Umbilical cord (tissue), 2 donors: ENCODE results near the gene MRPL17. TPM values are rescaled to one million over a fixed set of nuclear protein-coding genes. Genes with fewer than 3 reads are reported as not detected.
A peak's percentile ranks its signal among the peaks of the same experiment; 100 is the strongest.

Experiments used
- DNase-seq: peaks from one replicate; pipeline ENCODE4 v3.0.0-alpha.2; 2015; ENCODE audit warnings: low spot score
- total RNA-seq: library from RNA; depleted of rRNA; stranded (reverse); fragments of >200 nt; gene quantifications from one replicate; pipeline ENCODE4 v1.2.3, GENCODE V29; 2014; ENCODE audit warnings: low replicate concordance; ENCODE audit not compliant: insufficient read depth

MRPL17 gene
- total RNA-seq, 1 donor from 2014 or later: 55.4 TPM

DNA sequence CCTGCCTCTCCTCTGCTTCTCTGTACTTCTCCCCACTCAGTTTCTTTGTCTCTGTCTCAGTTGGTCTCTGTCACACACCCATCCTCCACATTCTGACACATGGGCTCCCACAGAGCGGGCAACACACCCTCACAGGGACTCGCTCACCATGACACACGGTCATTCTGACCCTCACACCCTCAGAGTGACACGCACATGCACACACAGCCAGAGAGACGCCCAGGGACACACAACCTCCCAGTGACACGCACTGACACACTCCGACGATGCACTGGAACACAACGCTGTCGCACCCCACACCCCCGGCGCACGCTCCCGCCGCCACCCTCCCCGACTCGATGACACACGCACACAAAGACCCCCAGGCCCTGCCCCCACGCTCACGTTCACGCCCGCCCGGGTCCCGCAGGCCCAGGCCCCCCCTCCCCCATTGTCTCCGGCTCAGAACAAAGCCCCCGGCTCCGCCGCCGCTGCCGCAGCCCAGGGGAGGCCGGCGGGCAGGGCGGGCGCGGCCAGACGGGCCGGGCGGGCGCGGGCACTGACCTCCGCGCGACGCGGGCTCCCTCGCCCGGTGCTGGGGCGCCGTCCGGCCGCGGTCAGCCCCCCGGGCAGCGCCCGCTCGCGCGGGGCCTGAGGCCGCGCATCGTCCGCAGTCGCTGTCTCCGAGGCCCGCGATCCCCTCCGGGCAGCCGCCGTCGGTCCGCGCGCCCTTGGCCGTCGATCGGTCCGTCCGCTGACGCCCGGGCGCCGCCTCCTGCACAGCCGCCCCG lies 27.9 kb downstream of the MRPL17 start:
- peak; percentile 36 for DNase-seq

DNA sequence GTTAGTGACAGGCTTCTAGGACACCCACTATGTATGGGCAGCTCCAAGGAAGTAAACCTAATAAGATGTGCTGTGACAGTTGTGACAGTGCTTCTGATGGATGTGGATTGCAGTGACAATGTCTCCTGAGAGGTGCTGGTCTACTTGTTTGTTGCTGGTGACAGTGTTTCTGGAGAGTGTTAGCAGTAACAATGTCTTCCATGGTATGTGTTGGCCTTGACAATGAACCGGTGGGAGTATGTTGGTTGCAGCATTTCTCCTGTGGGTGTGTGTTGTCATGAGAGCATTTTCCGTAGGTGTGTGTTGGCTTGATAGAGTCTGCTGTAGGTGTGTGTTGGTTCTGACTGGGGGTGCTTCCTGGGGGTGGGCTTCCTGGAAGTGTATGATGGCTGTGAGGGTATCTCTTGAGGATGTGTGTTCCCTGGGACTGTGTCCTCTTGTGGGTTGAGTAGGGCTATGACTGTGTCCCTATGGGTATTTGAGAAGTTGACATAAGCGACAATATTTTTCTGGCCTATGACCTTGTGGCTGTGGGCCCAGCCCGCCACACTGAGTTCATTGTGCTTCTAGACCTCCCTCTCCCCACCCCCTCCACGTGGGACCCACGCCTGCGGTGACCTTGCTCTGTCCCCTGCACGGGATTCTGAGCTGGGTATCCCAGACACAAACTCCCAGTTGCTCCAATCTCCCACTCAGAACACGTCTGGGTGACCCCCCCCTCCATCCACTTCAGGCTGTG lies 28.7 kb downstream of the MRPL17 start:
- no peak for DNase-seq

DNA sequence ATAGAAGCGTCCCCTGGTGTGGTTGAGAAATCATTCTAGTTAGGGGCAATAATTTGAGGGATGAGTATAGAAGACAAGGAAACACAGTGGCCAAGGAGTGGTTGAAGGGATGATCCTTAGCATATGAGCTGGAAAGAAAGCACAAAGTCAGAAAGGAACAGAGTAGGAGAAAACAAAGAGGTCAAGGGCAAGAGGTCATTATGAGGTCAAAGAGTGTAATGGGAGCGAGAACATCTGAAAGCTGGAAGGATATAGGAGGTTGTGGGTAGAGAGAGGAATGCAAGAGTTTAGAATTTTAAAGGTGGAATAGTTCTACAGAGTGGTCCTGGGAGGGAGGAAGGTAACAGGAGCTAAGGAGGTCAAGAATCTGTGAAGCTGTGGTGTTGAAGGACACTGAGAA lies 29.5 kb downstream of the MRPL17 start:
- no peak for DNase-seq

DNA sequence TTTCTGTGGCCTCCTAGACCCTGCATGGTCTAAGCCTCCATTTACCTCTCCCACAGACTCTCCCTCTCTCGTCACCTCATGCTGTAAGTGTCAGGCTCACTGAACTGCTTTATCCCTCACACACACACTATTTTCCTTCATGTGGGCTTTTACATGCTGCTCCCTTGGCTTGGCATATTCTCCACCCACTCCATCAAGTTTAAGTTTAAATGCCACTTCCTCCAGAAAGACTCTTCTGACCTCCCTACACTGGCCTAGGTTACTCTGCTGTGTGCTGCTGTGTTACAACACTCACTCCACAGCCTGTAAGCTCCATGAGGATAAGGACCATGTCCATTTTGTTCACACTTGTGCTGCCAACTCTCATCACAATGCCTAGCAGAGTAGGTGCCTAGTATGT lies 30.0 kb downstream of the MRPL17 start:
- DNase-seq: no peak

DNA sequence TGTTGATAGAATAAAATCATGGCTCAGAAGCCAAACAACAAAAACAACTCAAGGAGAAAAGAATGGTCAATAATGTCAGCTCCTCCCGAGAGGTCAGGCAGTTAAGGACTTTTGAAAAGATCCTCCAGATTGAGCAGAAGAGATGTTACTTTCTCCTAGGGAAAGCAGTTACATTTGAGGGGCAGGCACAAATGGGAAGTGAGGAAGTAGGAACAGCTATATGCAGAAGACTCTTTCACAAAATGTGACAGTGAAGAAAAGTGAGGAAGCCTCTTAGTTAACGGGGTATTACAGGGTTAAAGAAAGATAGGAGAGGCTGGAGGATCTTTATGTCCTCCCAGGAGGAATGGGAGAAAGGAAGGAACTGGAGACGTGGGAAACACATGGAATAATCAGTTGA lies 31.0 kb downstream of the MRPL17 start:
- DNase-seq: no peak

DNA sequence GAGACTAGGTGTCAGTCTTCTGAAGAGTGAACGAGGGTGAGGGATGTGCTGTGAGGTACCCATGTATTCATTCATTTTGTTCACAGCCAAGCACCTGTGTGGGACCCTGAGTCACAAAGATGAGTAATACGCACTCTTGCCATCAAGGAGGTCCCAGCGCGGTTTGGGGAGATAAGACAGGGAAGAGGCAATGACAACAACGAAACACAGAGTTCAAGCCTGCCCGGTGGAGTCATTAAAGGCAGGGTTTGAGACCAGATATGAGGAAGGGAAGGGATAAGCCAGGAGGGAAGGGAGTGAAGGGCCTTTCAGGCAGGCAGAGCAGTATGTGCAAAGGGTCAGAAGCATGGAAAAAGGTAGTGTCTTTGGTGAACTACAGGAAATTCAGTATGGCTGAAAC lies 32.2 kb downstream of the MRPL17 start:
- DNase-seq: no peak

DNA sequence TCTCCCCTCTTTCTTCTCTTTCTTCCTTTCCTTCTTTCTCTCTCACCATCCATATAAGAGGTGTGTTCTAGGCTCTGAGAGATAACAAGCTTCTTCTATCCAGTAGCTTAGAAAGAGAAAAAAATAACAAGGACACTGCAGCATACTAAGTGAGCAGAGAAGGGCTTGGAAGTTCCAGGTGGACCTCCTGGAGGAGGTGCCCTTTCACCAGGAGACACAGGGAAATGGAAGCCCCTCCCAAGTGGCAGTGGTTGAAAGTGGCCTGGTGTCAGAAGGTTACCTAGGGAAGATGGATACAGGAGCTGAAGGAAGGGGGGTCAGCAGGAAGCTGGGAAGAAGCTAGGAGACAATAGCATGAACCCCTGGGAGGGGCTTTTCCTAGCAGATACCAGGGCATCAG lies 33.0 kb downstream of the MRPL17 start:
- DNase-seq: no peak

DNA sequence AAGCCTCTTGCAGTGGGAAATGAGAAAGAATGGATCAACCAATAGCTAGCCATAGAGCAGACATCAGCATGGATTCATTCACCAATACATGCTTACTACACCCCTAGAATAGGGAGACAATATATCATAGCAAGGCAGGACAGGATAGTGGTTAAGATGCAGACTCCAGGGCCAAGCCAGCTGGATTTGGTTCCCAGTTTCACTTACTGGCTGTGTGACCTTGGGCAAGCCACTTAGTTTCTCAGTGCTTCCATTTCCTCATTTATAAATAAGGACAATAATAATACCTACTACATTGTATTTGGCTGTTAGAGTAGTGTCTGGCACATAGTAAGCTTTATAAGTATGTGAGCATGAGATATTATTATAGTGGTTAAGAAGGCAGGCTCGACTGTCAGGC lies 34.6 kb downstream of the MRPL17 start:
- no peak for DNase-seq

DNA sequence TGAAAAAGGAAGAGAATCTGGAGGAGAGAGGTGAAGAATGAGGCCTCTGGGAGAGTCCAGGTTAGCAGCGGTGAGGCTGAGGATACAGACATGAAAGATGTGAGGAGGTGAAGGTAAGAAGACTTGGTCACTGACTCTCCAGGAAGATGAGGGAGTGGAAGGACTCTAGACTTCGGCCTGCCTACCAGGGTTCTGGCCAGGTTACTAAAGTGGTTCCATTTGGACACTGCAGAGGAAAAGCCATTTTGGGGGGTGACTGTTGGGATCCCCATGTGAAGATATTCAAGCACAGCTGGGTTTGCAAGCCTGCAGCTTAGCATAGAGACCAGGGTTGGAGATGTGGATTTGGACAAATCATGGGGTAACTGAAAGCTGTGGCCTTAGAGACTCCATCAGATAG lies 35.3 kb downstream of the MRPL17 start:
- no peak for DNase-seq

DNA sequence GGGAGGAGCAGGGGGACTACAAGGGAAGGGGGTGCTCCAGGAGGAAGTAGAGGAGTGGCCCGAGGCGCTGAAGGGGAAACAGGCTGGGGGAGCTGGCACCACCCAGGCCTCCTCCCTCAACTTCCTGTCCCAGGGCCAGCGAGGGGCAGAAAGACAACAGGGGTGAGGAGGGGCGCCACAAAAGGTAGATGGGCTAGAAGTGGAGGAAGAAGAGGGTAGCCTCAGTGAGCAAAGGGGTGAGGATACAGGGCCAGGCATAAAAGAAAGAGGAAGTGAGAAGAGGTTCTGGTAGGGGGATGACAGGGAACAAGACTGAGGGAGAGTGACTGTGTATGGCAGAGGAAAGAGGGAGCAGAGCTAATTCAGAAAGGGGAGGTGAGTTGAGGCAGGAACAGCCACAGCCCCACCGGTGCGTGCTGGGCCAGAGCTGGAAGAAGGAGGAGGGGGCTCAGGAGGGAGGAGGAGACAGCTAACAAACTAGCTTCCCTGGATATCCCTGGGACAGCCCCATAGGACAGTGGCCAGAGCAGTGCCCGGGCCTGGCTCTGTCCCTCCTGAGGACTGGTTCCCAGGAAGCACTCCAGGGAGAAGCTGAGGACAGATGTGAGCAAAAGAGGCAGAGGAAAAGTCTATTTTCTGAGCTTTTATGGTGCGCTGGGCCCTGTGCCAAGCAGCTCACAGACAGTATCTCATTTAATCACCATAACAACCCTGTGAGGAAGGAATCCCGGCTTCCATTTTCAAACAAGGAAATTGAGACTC lies 36.0 kb downstream of the MRPL17 start:
- peak; percentile 83 for DNase-seq

DNA sequence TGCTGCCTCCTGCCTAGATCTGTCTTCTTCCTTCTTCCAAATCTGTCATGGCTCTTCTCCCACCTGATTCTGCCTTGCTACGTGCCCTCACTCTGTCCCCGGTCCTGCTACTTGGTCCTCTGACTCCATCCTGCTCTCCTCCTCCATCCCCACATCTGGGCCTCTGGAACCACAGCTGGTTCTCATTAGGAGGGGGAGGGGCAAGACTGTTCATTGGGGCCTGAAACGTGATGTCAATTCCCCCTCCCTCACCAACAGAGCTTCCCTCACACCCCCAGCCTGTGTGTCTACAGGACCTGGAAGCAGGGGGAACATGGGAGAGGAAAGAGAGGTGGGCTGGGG lies 36.6 kb downstream of the MRPL17 start:
- peak; percentile 90 for DNase-seq

DNA sequence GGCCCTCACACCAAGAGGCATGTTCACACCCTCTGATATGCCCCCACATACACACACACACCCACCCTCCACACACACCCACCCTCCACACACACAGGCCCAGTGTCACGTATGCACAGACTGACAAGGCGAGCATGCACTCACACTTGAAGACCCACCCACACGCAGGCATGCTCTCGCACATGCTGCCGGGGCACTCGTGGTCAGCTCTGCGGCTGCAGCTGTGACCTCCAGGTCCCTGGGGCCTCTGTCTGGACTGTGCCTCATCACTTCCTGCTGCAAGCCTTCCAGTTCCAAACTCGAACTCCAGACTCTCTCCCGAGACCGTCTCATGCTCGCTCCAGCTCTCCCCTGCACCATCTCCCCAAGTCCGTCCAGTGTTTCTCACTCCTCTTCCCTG lies 37.1 kb downstream of the MRPL17 start:
- no peak for DNase-seq

DNA sequence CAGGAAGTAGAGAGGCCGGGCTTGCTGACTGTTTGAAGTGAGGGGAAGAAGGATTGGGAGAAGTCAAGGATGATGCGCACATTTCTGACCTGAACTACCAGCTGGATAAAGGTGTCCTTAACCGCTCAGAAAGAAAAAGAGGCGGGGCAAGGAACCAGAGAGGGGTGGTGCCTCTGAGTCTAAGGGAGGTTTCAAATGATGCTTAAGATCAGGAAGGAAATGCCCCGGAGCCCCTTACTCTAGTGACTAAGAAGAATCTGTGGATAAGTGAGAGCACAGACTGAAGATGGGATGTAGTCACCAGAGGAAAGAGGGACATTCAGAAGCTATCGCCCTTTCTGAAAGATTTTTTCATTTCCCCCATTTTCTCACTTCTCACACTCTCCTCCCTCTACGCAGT lies 40.2 kb downstream of the MRPL17 start:
- DNase-seq: no peak

DNA sequence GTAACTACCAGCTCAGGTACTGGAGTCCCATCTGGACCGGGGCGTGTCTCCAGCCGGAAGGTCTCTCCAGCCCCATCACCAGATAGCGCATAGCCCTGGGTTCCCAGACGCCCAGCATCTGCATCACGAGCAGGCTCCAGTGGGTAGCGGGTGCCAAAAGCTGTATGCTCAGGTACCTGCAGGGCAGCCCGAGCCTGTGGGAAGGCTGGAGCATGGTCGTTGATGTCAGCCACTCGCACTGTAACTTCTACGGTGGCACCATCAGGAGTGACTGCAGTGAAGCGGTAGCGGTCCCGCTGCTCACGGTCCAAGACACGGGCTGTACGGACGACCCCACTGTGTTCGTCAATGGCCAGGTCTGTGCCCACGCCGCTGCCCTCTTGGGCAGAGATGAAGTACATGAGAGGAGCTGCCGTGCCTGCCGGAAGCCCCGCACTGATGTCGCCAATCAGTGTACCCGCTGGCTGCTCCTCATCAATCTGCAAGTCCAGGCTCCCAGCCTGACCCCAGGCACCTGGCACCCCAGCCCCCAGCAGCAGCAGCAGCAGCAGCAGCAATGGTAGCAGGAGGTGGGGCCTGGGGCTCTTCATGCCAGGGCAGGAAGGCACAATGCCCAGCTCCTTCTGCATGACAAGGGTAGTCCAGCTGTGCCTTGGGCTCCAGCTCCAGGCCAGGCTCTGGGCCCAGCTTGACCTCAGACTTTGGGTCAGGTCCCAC lies 42.0 kb downstream of the MRPL17 start:
- DNase-seq: no peak

DNA sequence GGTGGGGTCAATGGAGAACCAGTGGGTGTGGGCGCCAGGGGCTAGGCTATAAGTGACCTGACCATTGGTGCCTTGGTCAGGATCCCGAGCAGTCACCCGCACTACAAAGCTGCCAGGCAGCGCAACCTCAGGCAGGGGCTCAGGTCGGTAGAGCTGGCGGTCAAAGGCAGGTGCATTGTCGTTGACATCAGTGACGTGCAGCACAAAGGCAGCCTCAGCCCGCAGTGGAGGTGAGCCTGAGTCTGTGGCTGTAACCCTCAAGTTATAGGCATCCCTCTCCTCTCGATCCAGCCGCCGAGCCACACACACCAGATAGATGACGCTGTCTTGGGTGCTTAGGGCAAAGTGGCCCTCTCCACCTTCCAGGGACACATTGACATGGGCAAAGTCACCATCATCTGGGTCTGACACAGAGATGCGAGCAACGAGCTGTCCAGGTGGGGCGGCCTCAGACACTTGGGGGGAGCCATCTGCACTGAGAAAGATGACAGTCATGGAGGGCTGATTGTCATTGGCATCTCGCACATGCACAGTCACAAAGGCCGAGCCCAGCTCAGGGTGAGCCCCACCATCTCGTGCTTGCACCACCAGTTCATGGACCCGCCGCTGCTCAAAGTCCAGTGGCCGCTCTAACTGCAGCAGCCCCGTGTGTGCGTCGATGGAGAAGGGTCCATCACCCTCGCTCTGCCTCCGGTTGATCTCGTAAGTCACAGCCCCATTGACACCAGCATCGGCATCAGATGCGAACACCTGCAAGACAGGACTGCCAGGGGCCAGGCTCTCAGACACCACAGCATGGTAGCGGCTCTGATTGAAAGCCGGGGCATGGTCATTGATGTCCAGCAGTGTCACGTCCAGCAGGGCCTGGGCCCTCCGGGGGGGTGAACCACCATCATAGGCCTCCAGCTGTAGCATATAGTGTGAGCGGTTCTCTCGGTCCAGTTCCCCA lies 42.8 kb downstream of the MRPL17 start:
- no peak for DNase-seq

DNA sequence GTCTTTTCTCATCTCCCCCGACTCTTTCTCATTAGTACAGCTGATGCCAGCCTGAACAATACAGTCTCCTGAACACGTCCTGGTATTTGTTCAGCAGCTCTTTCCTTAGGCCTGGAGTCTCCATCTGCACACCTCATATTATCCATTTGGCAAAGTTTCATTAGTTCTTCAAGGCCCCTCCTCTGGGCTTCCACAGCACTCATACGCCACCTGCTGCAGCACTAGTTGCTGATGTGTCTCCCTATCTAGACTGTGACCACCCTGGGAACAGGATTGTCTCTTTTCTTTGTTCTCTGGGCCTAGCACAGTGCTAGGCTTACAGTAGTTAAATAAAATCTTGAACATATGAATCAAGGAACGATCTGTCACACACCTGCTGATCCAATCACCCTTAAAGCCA lies 44.7 kb downstream of the MRPL17 start:
- no peak for DNase-seq

DNA sequence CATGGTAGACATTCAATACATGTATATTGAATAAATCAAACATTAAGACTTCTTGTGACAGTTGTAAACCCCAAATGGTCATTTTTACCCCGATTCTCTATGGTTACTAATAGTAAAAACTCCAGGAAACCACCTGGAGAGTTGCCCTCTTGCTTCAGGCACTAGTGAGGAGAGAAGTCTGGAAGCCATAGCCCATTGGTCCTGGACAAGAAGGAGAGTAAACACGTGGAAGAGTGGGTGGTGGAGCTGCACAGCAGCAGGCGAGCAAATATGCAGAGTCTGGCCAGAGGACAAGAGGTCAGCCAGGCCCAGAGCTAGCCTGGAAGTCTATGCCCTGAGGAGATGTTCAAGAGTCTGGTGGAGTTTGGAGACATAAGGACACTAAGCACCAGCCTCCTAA lies 45.3 kb downstream of the MRPL17 start:
- DNase-seq: no peak

DNA sequence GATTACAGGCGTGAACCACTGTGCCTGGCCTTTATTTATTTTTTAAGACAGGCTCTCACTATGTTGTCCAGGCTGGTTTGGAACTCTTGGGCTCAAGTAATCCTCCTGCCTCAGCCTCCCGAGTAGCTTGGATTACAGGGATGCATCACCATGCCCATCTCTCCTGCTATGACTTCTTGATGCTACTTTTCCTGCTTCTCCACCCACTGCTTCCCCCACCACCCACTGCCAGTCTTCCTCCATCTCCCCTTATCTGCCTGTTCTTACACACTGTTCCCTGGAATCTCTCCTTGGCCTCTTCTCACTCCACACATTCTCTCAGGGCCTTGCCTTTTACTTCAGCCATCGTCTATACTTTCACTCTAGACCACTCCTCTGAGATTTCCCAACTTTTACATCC lies 46.7 kb downstream of the MRPL17 start:
- no peak for DNase-seq

DNA sequence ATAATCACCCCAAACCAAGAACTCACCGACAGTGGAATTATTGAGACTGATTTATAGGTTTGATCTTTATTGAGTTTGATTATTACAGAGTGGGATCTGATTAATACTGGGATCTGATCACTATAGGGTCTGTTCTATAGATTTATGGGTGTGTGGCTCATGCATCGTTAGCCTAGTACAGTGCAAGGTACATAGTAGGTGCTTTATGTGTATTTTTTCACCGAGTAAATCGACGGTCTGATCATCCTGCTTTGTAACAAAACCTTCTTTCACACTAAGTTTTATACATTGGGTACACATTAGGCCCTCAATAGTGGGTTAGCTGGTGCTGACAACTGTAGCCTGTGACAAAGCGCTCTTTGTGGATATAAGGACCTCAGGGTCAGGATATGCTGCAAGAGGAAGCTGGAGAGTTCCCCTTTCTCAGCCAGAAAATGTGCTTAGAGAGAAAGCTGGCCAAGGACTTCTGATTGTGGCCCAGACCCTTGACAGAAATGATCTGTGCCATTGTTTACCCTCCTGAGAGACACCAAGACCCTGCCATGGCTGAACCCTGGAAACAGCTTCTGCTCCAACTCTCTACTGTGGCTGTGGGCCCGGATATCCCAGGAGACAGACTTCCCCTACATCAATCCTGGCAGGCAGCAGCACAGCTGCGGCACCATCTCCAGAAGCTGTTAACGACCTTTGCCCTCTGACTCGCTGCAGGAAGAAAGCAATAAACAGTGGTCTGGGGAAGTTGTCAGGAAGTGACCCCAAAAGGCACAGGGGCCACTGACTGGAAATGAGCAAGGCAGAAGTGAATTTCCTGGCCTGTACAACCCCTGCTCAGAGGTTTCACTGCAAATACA lies 47.8 kb downstream of the MRPL17 start:
- DNase-seq: peak; percentile 25

DNA sequence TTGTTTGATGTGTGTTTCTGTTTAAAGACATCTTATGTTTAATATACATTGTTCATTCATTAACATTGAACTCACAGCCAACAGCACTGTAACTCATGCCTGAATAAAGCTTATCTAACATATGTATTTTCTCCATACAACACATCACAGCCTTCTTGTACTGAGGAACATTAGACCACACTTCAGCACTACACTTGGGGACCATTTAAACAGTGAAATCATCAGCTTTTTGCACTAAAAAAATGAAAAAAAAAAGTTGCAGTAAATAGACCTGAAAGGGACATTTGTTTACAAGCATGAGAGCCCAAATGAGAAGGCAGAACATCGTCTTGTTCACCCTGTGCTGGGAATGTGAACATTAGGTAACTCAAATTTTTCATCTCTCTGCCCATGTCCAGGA lies 48.6 kb downstream of the MRPL17 start:
- DNase-seq: no peak
